GM19043 (cell line): ENCODE measurements around the gene EYA2.
"Not testable (repeated sequence)": the region's sequence is repeated elsewhere in the genome, so short reads cannot be mapped to it uniquely, and the experiment has no call there.

ENCODE experiments used
- ATAC-seq: cut with Tn5 transposase; IDR thresholded peaks from one replicate; pipeline ENCODE4 v1.9.1; 2021; ENCODE audit warnings: low read depth; ENCODE audit not compliant: unreplicated experiment

Gene EYA2

DNA sequence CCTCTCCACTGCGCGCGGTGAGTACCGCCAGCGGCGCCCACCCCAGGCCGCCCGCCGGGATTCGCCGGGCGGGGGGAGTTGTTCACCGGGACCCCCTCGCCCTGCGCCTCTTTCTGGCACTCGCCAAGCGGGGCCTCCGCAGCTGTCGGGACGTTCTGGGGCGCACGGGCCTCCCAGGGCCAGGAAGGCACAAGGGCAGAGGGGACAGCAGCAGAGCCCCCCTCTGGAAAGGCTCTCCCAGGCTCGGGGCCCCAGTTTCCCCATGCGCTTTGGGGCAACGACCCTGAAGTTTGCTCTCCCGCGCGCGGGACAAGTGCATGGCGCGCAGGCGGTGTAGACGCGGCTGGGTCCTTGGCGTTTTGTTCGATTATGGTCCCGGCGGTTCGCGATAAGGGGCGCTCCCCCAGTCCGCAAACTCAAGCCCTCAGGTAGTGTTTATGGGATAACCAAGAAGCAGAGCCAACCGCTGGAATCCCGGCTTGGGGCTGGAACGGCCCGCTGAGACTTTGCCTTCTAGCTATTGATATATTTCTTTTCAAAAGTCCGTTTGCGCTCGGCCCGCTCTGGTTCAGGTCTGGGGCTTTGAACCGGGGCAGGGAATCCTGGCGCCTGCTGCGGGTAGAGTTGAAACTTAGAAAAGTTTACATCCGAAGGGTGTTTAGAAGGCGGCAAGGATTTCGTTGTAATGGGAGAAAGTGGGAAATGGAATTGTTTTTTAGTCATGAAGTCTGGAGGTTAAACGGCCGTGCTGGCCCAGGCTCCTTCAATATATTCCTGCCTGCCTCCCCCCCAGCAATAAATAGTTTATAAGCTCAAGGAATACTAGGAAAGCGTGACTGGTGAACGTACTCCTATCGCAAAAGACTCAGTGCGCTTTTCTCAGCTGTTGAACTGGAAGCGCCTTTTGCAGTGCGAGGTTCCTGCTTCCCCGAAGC, 595 bp downstream of the EYA2 start:
- no peak for ATAC-seq

GRCh38 chr20:46895906-46896242, 1.2 kb downstream of the EYA2 start:
- ATAC-seq: no peak

- ATAC-seq: no peak
Observed at GRCh38 chr20:46897328-46897880, 2.8 kb downstream of the EYA2 start.

DNA sequence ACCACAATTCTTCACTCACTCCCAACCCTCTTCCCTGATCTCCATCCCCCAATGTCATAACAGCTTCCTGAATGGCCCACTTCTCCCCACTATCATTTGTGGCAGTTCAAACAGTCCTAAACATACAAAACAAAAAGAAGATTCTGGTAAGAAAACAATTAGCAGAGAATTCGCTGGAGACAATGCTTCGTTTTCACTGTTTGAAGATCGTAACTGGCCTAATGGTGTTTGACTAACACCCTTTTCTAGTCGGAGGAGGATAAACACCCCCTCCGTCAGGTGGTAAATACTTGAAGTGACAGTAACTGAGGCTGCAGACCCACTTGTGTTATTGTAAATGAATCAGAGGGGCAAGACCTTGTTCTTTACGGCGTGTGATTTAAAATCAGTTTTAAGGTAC, 3.8 kb downstream of the EYA2 start:
- no peak for ATAC-seq

- no peak for ATAC-seq
Observed at GRCh38 chr20:46899621-46900020, 5.0 kb downstream of the EYA2 start.

- ATAC-seq: no peak
Observed at GRCh38 chr20:46900086-46900485, 5.4 kb downstream of the EYA2 start.

- ATAC-seq: no peak
Observed at GRCh38 chr20:46900826-46901225, 6.2 kb downstream of the EYA2 start.

DNA sequence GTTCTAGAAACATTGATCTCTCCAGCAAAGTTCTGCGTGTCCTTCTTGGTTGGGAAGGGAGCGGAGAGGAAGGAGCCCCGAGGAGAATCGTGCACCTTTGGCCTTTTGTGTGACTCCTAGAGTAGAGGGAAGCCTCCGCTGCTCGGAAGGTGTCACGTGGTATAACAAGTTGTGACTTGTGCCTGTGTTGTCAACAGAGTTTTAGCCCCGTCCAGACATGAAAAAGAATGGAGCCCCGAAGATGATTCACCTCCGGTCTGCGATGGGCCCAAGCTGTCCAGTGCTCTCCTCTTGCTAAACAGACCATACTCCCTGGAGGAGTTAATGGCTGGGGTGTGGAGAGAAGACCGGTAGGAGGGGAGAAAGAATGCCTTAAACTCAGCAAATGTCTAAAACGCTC, 7.0 kb downstream of the EYA2 start:
- ATAC-seq: no peak

- ATAC-seq: no peak
Observed at GRCh38 chr20:46903256-46903655, 8.6 kb downstream of the EYA2 start.

GRCh38 chr20:46903937-46904336, 9.3 kb downstream of the EYA2 start:
- ATAC-seq: no peak

- no peak for ATAC-seq
Observed at GRCh38 chr20:46905364-46906125, 10.9 kb downstream of the EYA2 start.

DNA sequence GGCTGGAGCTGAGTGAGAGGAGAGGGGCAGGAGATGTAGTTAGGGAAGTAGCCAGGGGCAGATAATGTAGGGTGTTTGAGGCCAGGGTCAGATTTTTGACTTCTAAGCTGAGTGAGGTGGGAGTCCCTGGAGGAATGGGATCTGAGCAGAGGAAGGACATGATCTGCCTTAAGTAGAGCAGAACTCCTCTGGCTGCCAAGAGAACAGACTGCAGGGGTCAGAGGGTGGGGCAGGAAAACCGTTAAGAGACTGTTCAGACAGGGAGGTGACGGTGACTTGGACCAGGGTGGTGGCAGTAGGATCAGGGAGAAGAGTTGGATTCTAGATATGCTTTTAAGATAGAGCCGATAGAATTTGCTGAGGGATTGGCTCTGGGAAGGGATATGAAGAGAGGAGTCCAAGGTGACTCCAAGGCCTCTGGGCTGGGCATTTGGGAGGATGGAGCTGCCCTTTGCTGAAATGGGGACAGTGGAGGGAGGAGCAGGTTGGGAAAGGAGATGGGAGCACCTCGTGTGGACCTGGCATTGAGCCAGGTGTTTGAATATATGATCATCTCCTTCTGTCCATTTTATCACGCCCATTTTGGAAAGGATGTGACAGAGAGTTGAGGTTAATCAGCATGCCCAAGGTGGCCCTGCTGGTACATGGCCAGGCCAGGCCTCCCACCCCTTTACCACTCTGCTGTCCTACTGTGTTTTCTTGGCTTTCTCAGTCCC, 18.8 kb downstream of the EYA2 start:
- ATAC-seq: no peak

- ATAC-seq: no peak
Observed at GRCh38 chr20:46914789-46915379, 20.2 kb downstream of the EYA2 start.

DNA sequence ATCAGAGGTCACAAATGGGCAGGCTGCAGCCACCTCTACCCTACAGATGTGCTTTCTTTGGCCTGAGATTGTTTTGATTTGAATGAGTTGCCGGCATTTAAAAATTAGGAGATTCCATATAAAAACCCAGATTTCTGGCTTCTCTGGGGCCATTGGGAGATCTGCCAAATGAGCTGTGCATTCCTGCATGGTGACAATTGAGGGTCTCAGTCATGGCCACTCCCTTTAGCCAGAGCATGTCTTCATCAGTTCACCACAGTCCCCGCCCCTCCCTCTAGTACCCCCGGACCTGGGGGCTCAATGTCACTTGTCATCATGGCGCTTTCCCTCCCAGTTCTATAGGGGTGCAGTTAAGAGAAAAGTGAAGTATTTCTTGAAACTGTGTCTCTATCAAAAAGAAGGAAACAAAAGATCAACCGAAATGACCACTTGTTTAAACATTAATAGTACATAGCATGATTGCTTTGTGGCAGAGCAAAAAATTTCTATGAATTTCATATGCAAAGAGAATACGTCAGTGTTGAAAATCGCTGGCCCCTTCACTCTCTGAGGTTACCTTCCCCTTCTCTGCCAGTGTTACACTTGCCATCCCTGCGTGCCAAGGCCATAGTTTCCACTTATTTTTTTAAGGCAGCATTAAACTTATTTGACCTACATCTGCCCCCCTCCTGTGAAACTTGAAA, 21.1 kb downstream of the EYA2 start:
- ATAC-seq: no peak

GRCh38 chr20:46916258-46916603, 21.6 kb downstream of the EYA2 start:
- no peak for ATAC-seq

DNA sequence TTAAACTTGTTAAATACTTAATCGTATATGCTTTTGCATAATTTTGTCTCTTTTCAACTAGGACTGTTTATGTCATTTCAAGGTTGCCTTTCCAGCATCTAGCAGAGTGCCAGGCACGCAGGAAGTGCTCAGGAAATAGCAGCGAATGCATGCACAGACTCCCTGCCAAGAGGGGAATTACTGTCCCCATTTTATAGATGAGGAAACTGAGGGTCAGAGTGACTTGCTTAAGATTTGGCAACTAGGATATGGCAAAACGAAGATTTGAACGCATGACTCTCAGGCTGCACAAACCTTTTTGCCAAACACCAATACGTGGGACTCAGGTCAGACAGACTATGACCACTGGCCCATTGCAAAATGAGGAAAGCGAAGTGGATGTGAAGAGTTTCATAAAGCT, 22.5 kb downstream of the EYA2 start:
- no peak for ATAC-seq

- no peak for ATAC-seq
Observed at GRCh38 chr20:46920114-46920513, 25.5 kb downstream of the EYA2 start.

DNA sequence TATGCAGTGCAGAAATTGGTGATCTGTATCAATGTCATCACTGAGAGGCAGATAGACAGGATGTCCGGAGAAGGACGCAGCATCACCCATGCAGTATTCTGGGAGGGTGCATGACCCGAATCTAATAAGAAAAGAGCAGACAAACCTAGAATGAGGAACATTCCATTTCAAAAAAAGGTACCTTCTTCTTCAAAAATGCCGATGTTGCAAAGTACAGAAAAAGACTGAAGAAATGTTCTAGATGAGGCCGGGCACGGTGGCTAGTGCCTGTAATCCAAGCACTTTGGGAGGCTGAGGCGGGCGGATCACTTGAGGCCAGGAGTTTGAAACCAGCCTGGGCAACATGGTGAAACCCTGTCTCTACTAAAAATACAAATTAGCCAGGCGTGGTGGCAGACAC, 28.2 kb downstream of the EYA2 start:
- not testable (repeated sequence) for ATAC-seq

DNA sequence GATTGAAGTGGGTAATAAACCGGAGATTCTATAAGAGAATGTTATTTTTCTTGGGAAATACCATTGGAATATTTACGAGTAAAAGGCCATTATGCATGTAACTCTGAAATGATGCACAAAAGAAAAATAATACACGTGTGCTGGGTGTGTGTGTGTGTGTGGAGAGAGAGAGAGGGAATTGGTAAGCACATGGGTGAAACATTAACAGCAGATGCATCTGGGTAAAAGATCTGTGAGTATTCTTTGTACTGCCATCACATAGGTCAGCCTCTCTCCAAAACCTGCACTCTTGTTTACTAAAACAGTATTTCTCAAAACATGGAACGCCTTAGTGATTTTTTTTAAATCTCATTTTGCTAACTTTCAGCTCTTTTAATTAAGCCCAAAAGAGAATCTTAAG, 28.9 kb downstream of the EYA2 start:
- ATAC-seq: no peak

- ATAC-seq: no peak
Observed at GRCh38 chr20:46928580-46929132, 34.0 kb downstream of the EYA2 start.
